Activated CD8-positive, alpha-beta memory T cell treated with anti-CD3 and anti-CD28 coated beads, Interleukin-2, amount 10 ng/mL, durations not matched to agents 7 days and 5 days (primary cell): Measurements from ENCODE around the gene USP6. TPM values are rescaled to one million over a fixed set of nuclear protein-coding genes. Genes with fewer than 3 reads are reported as not detected.
"Not testable (repeated sequence)": the region's sequence is repeated elsewhere in the genome, so short reads cannot be mapped to it uniquely, and the experiment has no call there.

Experiments
- ATAC-seq: fragments of 150-1000 bp; cut with Tn5 transposase; one replicate; pipeline ENCODE4 v1.10.0; 2021; ENCODE audit warnings: moderate library complexity
- CTCF ChIA-PET: fragments of 350-600 bp; sonication (Branson Sonifier 250); formaldehyde crosslinking; loops from one replicate; lab custom pipeline; 2021; ENCODE audit warnings: antibody characterized with exemption; lab: Charles Lee
- DNase-seq: peaks from one replicate; pipeline ENCODE4 v3.0.0-alpha.2; 2020
- H3K27ac Mint-ChIP-seq: one replicate; pipeline ENCODE4 v1.8.0; 2021; ENCODE audit warnings: mild to moderate bottlenecking, mixed read lengths
- H3K27me3 Mint-ChIP-seq: one replicate; pipeline ENCODE4 v1.8.0; 2021; ENCODE audit warnings: mixed read lengths
- H3K36me3 Mint-ChIP-seq: one replicate; pipeline ENCODE4 v1.8.0; 2021; ENCODE audit warnings: mild to moderate bottlenecking, mixed read lengths
- H3K4me1 Mint-ChIP-seq: one replicate; pipeline ENCODE4 v1.8.0; 2021; ENCODE audit warnings: mixed read lengths
- H3K4me3 Mint-ChIP-seq: one replicate; pipeline ENCODE4 v1.8.0; 2021; ENCODE audit warnings: mild to moderate bottlenecking, moderate library complexity, mixed read lengths
- H3K9me3 Mint-ChIP-seq: one replicate; pipeline ENCODE4 v1.8.0; 2022; ENCODE audit warnings: low read depth, mixed read lengths
- total RNA-seq, 2 experiments: library from RNA; stranded (reverse); gene quantifications; one replicate each; pipeline ENCODE4 v1.2.3, GENCODE V29; 2021

USP6 gene
- total RNA-seq, 2 experiments from 2014 or later: 0.03 to 0.07 TPM

- Mint-ChIP-seq H3K9me3 (no peaks in the 10 kb centered on the region), H3K27ac (no peak overlapping the region), H3K27me3 (peaks cover 17% of the 10 kb centered on the region), H3K4me1 (no peaks in the 10 kb centered on the region), H3K4me3 (no peak overlapping the region), H3K36me3 (no peaks in the 10 kb centered on the region)
- peak; percentile 32 for DNase-seq
- ATAC-seq: no peak
- CTCF ChIA-PET: no interaction called here
These were observed 11.1 kb downstream of the USP6 start for GRCh38 chr17:5126719-5127488.

GRCh38 chr17:5127910-5128309, 12.1 kb downstream of the USP6 start:
- DNase-seq (no peak), ATAC-seq (no peak)
- Mint-ChIP-seq H3K4me3 (no peak overlapping the region), H3K4me1 (no peaks in the 10 kb centered on the region), H3K27me3 (peaks cover 12% of the 10 kb centered on the region), H3K36me3 (no peaks in the 10 kb centered on the region), H3K27ac (no peak overlapping the region), H3K9me3 (no peaks in the 10 kb centered on the region)
- CTCF ChIA-PET: no interaction called here

GRCh38 chr17:5128387-5128786, 12.6 kb downstream of the USP6 start:
- H3K27ac Mint-ChIP-seq, H3K9me3 Mint-ChIP-seq, H3K36me3 Mint-ChIP-seq, H3K4me3 Mint-ChIP-seq, H3K4me1 Mint-ChIP-seq, CTCF ChIA-PET, ATAC-seq: not testable (repeated sequence)
- H3K27me3 Mint-ChIP-seq: peaks cover 12% of the 10 kb centered on the region
- DNase-seq: peak; percentile 36

GRCh38 chr17:5128905-5129535, 13.2 kb downstream of the USP6 start:
- Mint-ChIP-seq H3K9me3 (no peaks in the 10 kb centered on the region), H3K4me3 (no peak overlapping the region), H3K36me3 (no peaks in the 10 kb centered on the region), H3K27ac (no peak overlapping the region), H3K4me1 (no peaks in the 10 kb centered on the region), H3K27me3 (peaks cover 7% of the 10 kb centered on the region)
- DNase-seq: no peak
- CTCF ChIA-PET: no interaction called here
- ATAC-seq: no peak

GRCh38 chr17:5129770-5130169, 13.9 kb downstream of the USP6 start:
- CTCF ChIA-PET, H3K36me3 Mint-ChIP-seq, H3K4me1 Mint-ChIP-seq, ATAC-seq, H3K9me3 Mint-ChIP-seq, H3K27ac Mint-ChIP-seq, H3K27me3 Mint-ChIP-seq, H3K4me3 Mint-ChIP-seq: not testable (repeated sequence)
- DNase-seq: peak; percentile 37

- DNase-seq, H3K27ac Mint-ChIP-seq, ATAC-seq, CTCF ChIA-PET, H3K27me3 Mint-ChIP-seq, H3K9me3 Mint-ChIP-seq, H3K36me3 Mint-ChIP-seq, H3K4me1 Mint-ChIP-seq, H3K4me3 Mint-ChIP-seq: not testable (repeated sequence)
These were observed 14.4 kb downstream of the USP6 start for GRCh38 chr17:5130261-5130660.

- CTCF ChIA-PET, H3K27ac Mint-ChIP-seq, H3K4me1 Mint-ChIP-seq, H3K4me3 Mint-ChIP-seq, H3K36me3 Mint-ChIP-seq, H3K9me3 Mint-ChIP-seq, ATAC-seq, H3K27me3 Mint-ChIP-seq, DNase-seq: not testable (repeated sequence)
These were observed 14.9 kb downstream of the USP6 start for GRCh38 chr17:5130687-5131086.

- Mint-ChIP-seq H3K27ac (no peak overlapping the region), H3K36me3 (no peaks in the 10 kb centered on the region)
These were observed 15.4 kb downstream of the USP6 start for GRCh38 chr17:5131146-5131715.

GRCh38 chr17:5131799-5132502, 16.1 kb downstream of the USP6 start:
- ATAC-seq, DNase-seq, CTCF ChIA-PET, H3K9me3 Mint-ChIP-seq, H3K36me3 Mint-ChIP-seq, H3K27me3 Mint-ChIP-seq, H3K4me3 Mint-ChIP-seq, H3K4me1 Mint-ChIP-seq, H3K27ac Mint-ChIP-seq: not testable (repeated sequence)

More at GRCh38 chr17:5131146-5131715, 15.4 kb downstream of the USP6 start:
- Mint-ChIP-seq H3K4me1 (no peaks in the 10 kb centered on the region), H3K27me3 (no peaks in the 10 kb centered on the region), H3K9me3 (no peaks in the 10 kb centered on the region), H3K4me3 (no peak overlapping the region)
- DNase-seq (no peak), ATAC-seq (no peak)
- CTCF ChIA-PET: no interaction called here

GRCh38 chr17:5132503-5133225, 16.8 kb downstream of the USP6 start:
- ATAC-seq, CTCF ChIA-PET, H3K4me3 Mint-ChIP-seq, H3K9me3 Mint-ChIP-seq, H3K36me3 Mint-ChIP-seq, H3K27me3 Mint-ChIP-seq, H3K4me1 Mint-ChIP-seq, H3K27ac Mint-ChIP-seq: not testable (repeated sequence)
- DNase-seq: peak; percentile 31

GRCh38 chr17:5133311-5133710, 17.5 kb downstream of the USP6 start:
- Mint-ChIP-seq H3K9me3 (no peaks in the 10 kb centered on the region), H3K27me3 (no peaks in the 10 kb centered on the region), H3K4me1 (no peaks in the 10 kb centered on the region), H3K4me3 (no peak overlapping the region), H3K36me3 (no peaks in the 10 kb centered on the region), H3K27ac (no peak overlapping the region)
- CTCF ChIA-PET: no interaction called here
- DNase-seq (no peak), ATAC-seq (no peak)

GRCh38 chr17:5133961-5134360, 18.1 kb downstream of the USP6 start:
- ATAC-seq, H3K36me3 Mint-ChIP-seq, H3K9me3 Mint-ChIP-seq, DNase-seq, H3K27ac Mint-ChIP-seq, H3K4me1 Mint-ChIP-seq, CTCF ChIA-PET, H3K4me3 Mint-ChIP-seq, H3K27me3 Mint-ChIP-seq: not testable (repeated sequence)

GRCh38 chr17:5134571-5134970, 18.7 kb downstream of the USP6 start:
- CTCF ChIA-PET, H3K4me3 Mint-ChIP-seq, H3K27ac Mint-ChIP-seq, H3K36me3 Mint-ChIP-seq, H3K27me3 Mint-ChIP-seq, H3K9me3 Mint-ChIP-seq, ATAC-seq, H3K4me1 Mint-ChIP-seq, DNase-seq: not testable (repeated sequence)
